SK-N-SH (cell line): ENCODE data around the gene PCMT1.

Experiments used
- EP300 ChIP-seq, 2 experiments: IDR thresholded peaks; 2 replicates each; pipeline versions ENCODE4 v1.4.0 to v1.6.1; 2012; ENCODE audit warnings: borderline replicate concordance in 1 of 2, low read depth in 1 of 2, low read length in 1 of 2
- EZH2phosphoT487 ChIP-seq: fragments of 200-600 bp; sonication (generic); IDR thresholded peaks from 2 replicates; pipeline ENCODE4 v1.6.1; 2017; ENCODE audit warnings: low read depth, mixed run types, mild to moderate bottlenecking, antibody characterized with exemption, moderate library complexity, borderline replicate concordance
- FOXJ3 ChIP-seq: sonication (generic); formaldehyde crosslinking; IDR thresholded peaks from 2 replicates; pipeline ENCODE4 v1.5.1; 2020; ENCODE audit warnings: mild to moderate bottlenecking, missing genetic modification reagents
- MXI1 ChIP-seq: IDR thresholded peaks from 2 replicates; pipeline ENCODE4 v1.6.1; 2012; ENCODE audit warnings: mild to moderate bottlenecking, low read depth, low read length, improper control_type of control experiment
- NFIC ChIP-seq: IDR thresholded peaks from 2 replicates; pipeline ENCODE4 v1.4.0; 2012; ENCODE audit warnings: borderline replicate concordance
- POLR2AphosphoS5 ChIP-seq: IDR thresholded peaks from 2 replicates; pipeline ENCODE4 v1.6.1; 2012; ENCODE audit warnings: low read depth, low read length
- RAD21 ChIP-seq: IDR thresholded peaks from 2 replicates; pipeline ENCODE4 v1.6.1; 2012; ENCODE audit warnings: mild to moderate bottlenecking, low read length
- RFX5 ChIP-seq: IDR thresholded peaks from 2 replicates; pipeline ENCODE4 v1.6.1; 2012; ENCODE audit warnings: mild to moderate bottlenecking, improper control_type of control experiment, low read length
- SMC3 ChIP-seq: IDR thresholded peaks from 2 replicates; pipeline ENCODE4 v1.6.1; 2012; ENCODE audit warnings: low read depth, low read length, improper control_type of control experiment
- TCF12 ChIP-seq: IDR thresholded peaks from 2 replicates; pipeline ENCODE4 v1.4.0; 2012
- TF ChIP-seq, protein P1 (sequence below): fragments of 200-600 bp; sonication (generic); IDR thresholded peaks from 2 replicates; pipeline ENCODE4 v1.6.1; 2017; ENCODE audit warnings: antibody characterized with exemption, mild to moderate bottlenecking, moderate library complexity
- TF ChIP-seq, protein P2 (sequence below): IDR thresholded peaks from 2 replicates; pipeline ENCODE4 v1.4.0; 2012; ENCODE audit warnings: low read depth
- TF ChIP-seq, protein P3 (sequence below): fragments of 150-350 bp; IDR thresholded peaks from 2 replicates; pipeline ENCODE4 v1.6.1; 2017; ENCODE audit warnings: antibody characterized with exemption, low read length, low read depth, borderline replicate concordance
- TF ChIP-seq, protein P4 (sequence below): IDR thresholded peaks from 2 replicates; pipeline ENCODE4 v1.6.1; 2012; ENCODE audit warnings: mild to moderate bottlenecking, low read depth, low read length, moderate library complexity

DNA sequence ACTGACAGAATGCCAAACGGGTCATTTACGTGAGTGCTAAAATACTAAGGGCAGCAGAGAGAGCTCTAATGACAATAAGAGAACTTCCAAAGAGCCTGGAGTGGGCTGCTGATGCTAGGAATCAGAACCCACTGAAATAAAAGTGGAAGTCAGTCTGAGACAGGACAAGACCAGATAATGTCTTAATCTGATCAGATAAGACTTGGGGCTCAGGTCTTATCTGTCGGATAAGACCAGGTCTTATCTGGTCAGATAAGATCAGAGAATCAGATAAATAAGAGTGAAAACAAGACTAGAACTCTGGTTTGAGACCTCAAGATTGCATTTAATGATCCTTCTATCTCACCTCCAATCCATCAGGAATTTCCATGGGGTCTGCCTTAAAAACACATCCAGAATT, 96.0 kb downstream of the PCMT1 start:
- TF ChIP-seq RFX5 (no peak), POLR2AphosphoS5 (no peak), RAD21 (no peak), EZH2phosphoT487 (no peak), TCF12 (no peak), FOXJ3 (CRISPR knock-in tag) (no peak), NFIC (no peak), EP300 (IDR thresholded peaks at IDR 0.05; ENCODE audit: borderline replicate concordance in 1 of 2, low read depth in 1 of 2, low read length in 1 of 2) (no peak), SMC3 (no peak), MXI1 (no peak)
- TF ChIP-seq, protein P1, sequence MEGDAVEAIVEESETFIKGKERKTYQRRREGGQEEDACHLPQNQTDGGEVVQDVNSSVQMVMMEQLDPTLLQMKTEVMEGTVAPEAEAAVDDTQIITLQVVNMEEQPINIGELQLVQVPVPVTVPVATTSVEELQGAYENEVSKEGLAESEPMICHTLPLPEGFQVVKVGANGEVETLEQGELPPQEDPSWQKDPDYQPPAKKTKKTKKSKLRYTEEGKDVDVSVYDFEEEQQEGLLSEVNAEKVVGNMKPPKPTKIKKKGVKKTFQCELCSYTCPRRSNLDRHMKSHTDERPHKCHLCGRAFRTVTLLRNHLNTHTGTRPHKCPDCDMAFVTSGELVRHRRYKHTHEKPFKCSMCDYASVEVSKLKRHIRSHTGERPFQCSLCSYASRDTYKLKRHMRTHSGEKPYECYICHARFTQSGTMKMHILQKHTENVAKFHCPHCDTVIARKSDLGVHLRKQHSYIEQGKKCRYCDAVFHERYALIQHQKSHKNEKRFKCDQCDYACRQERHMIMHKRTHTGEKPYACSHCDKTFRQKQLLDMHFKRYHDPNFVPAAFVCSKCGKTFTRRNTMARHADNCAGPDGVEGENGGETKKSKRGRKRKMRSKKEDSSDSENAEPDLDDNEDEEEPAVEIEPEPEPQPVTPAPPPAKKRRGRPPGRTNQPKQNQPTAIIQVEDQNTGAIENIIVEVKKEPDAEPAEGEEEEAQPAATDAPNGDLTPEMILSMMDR: no peak
- TF ChIP-seq, protein P2, sequence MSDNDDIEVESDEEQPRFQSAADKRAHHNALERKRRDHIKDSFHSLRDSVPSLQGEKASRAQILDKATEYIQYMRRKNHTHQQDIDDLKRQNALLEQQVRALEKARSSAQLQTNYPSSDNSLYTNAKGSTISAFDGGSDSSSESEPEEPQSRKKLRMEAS: no peak
- TF ChIP-seq, protein P3, sequence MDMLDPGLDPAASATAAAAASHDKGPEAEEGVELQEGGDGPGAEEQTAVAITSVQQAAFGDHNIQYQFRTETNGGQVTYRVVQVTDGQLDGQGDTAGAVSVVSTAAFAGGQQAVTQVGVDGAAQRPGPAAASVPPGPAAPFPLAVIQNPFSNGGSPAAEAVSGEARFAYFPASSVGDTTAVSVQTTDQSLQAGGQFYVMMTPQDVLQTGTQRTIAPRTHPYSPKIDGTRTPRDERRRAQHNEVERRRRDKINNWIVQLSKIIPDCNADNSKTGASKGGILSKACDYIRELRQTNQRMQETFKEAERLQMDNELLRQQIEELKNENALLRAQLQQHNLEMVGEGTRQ: no peak
- TF ChIP-seq, protein P4, sequence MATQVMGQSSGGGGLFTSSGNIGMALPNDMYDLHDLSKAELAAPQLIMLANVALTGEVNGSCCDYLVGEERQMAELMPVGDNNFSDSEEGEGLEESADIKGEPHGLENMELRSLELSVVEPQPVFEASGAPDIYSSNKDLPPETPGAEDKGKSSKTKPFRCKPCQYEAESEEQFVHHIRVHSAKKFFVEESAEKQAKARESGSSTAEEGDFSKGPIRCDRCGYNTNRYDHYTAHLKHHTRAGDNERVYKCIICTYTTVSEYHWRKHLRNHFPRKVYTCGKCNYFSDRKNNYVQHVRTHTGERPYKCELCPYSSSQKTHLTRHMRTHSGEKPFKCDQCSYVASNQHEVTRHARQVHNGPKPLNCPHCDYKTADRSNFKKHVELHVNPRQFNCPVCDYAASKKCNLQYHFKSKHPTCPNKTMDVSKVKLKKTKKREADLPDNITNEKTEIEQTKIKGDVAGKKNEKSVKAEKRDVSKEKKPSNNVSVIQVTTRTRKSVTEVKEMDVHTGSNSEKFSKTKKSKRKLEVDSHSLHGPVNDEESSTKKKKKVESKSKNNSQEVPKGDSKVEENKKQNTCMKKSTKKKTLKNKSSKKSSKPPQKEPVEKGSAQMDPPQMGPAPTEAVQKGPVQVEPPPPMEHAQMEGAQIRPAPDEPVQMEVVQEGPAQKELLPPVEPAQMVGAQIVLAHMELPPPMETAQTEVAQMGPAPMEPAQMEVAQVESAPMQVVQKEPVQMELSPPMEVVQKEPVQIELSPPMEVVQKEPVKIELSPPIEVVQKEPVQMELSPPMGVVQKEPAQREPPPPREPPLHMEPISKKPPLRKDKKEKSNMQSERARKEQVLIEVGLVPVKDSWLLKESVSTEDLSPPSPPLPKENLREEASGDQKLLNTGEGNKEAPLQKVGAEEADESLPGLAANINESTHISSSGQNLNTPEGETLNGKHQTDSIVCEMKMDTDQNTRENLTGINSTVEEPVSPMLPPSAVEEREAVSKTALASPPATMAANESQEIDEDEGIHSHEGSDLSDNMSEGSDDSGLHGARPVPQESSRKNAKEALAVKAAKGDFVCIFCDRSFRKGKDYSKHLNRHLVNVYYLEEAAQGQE: no peak
